ENCODE data around the gene PDE4B.

DNA sequence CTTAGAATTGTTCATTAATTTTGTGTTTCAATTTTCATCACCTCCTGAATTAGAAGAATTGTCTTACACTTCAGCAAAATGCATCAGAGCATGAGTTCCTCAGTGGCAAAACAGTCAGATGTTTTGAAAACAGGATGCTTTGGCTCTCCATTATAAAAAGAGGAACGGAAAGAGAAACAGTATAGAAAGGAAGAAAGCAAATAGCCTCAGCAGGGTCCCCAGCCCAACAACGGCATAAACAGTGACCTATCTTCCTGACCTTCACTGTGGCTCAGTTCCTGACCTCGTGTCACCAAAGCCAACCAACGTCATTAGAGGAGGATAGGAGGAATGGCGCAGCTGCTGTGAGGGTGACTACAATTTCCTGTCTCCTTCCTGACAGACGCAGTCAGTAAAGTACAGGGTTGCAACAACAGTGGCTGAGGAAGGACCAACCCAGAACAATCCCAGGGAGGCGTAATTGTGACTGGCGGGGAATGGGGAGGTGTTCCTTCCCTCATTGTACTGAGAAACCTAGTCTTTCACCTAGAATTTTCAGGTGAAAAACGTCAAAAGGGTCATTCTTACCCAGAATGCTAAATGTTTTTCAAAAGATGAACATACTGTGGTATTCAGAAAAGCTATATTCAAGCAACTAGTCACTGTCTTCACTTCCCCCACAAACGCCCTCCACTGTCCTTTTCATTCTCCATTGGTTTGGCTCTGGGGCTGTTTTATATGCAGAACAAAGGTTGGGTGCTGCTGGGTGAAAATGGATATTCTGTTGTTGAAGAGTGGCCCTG lies 543.4 kb downstream of the PDE4B start:
- TF ChIP-seq, protein P1, sequence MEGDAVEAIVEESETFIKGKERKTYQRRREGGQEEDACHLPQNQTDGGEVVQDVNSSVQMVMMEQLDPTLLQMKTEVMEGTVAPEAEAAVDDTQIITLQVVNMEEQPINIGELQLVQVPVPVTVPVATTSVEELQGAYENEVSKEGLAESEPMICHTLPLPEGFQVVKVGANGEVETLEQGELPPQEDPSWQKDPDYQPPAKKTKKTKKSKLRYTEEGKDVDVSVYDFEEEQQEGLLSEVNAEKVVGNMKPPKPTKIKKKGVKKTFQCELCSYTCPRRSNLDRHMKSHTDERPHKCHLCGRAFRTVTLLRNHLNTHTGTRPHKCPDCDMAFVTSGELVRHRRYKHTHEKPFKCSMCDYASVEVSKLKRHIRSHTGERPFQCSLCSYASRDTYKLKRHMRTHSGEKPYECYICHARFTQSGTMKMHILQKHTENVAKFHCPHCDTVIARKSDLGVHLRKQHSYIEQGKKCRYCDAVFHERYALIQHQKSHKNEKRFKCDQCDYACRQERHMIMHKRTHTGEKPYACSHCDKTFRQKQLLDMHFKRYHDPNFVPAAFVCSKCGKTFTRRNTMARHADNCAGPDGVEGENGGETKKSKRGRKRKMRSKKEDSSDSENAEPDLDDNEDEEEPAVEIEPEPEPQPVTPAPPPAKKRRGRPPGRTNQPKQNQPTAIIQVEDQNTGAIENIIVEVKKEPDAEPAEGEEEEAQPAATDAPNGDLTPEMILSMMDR (conservative IDR thresholded peaks at IDR 0.05; ENCODE audit: low read length): no peak
- no peak for TF ChIP-seq EZH2phosphoT487 (IDR thresholded peaks at IDR 0.05; ENCODE audit: borderline replicate concordance)

All from Loucy (cell line).